Esophagus squamous epithelium (tissue), 5 donors: ENCODE measurements around the gene PNMA6E. TPM values are rescaled to one million over a fixed set of nuclear protein-coding genes. Genes with fewer than 3 reads are reported as not detected.

Source experiments
- DNase-seq: peaks from one replicate; lab custom pipeline; 2025; lab: John Stamatoyannopoulos, UW
- H3K27ac ChIP-seq, 4 donors: fragments of 200-600 bp; sonication (generic); one replicate each; pipeline ENCODE4 v1.5.1; 2016 to 2019; ENCODE audit warnings: mild to moderate bottlenecking in 1 of 4
- H3K27me3 ChIP-seq, 4 donors: fragments of 200-600 bp; sonication (generic); 1 replicate in 3 of 4; 2 replicates in 1 of 4; pipeline versions ENCODE4 v1.5.1 to v1.6.0; 2017 to 2021; ENCODE audit warnings: antibody characterized with exemption in 1 of 4
- H3K36me3 ChIP-seq, 3 donors: fragments of 200-600 bp; sonication (generic); one replicate each; pipeline ENCODE4 v1.5.1; 2016 to 2019
- H3K4me1 ChIP-seq, 3 donors: fragments of 200-600 bp; sonication (generic); one replicate each; pipeline ENCODE4 v1.5.1; 2017 to 2019
- H3K4me3 ChIP-seq, 4 donors: fragments of 200-600 bp; sonication (generic); 1 replicate in 3 of 4; 2 replicates in 1 of 4; pipeline ENCODE4 v1.5.1; 2016 to 2019; ENCODE audit warnings: mild to moderate bottlenecking in 2 of 4, moderate library complexity in 1 of 4
- H3K9me3 ChIP-seq, 3 donors: fragments of 200-600 bp; sonication (generic); one replicate each; pipeline ENCODE4 v1.5.1; 2016 to 2019
- POLR2A ChIP-seq, 4 donors: fragments of 450-650 bp; IDR thresholded peaks; one replicate each; pipeline ENCODE4 v1.6.1; 2017; ENCODE audit warnings: antibody characterized with exemption in 4 of 4, mild to moderate bottlenecking in 4 of 4, moderate library complexity in 3 of 4
- WGBS, 2 donors: methylation state at CpG; one replicate each; pipeline ENCODE4 v1.1.5; 2018; 5-methylcytosine and 5-hydroxymethylcytosine counted together
- intact Hi-C: fragments of 100-400 bp; cut with DNase I; formaldehyde crosslinking; loops from one replicate; pipeline ENCODE4 v1.15.0; 2022
- total RNA-seq, 4 donors: library from RNA; depleted of rRNA; stranded (reverse); fragments of >200 nt; gene quantifications; one replicate each; pipeline ENCODE4 v1.1.0, GENCODE V29; 2016
- TF ChIP-seq, protein P1 (sequence below), 6 experiments: fragments of 450-650 bp in 4 of 6; fragments of 200-600 bp in 2 of 6; sonication (generic) in 2 of 6; IDR thresholded peaks; one replicate each; pipeline ENCODE4 v1.5.1; 2016 to 2019; ENCODE audit warnings: antibody characterized with exemption in 6 of 6, mild to moderate bottlenecking in 4 of 6, moderate library complexity in 4 of 6
- donor health status: DM: yes; HTN: yes; CAD: no.

Gene PNMA6E
- total RNA-seq, 4 donors from 2014 or later: not detected

GRCh38 chrX:153445856-153446635, 44.9 kb upstream of the PNMA6E start, which contains the start of gene TREX2:
Gene TREX2, minus strand, starts transcription at chrX:153446056. Its CDS starts 626 bp downstream, at chrX:153445430.
- no CpG with 5 or more reads among the region's 30 CpGs for WGBS, 2 donors

GRCh38 chrX:153445106-153445855, 44.1 kb upstream of the PNMA6E start:
- TF ChIP-seq, protein P1, sequence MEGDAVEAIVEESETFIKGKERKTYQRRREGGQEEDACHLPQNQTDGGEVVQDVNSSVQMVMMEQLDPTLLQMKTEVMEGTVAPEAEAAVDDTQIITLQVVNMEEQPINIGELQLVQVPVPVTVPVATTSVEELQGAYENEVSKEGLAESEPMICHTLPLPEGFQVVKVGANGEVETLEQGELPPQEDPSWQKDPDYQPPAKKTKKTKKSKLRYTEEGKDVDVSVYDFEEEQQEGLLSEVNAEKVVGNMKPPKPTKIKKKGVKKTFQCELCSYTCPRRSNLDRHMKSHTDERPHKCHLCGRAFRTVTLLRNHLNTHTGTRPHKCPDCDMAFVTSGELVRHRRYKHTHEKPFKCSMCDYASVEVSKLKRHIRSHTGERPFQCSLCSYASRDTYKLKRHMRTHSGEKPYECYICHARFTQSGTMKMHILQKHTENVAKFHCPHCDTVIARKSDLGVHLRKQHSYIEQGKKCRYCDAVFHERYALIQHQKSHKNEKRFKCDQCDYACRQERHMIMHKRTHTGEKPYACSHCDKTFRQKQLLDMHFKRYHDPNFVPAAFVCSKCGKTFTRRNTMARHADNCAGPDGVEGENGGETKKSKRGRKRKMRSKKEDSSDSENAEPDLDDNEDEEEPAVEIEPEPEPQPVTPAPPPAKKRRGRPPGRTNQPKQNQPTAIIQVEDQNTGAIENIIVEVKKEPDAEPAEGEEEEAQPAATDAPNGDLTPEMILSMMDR (IDR thresholded peaks at IDR 0.05): no peak
- TF ChIP-seq POLR2A (IDR thresholded peaks at IDR 0.05): no peak
- Histone ChIP-seq H3K4me1 (peaks cover 0 to 14% (median 0%) of the 10 kb centered on the region in 3 donors), H3K27me3 (no peaks in the 10 kb centered on the region), H3K4me3 (no peak overlapping the region), H3K9me3 (no peaks in the 10 kb centered on the region), H3K27ac (no peak overlapping the region), H3K36me3 (peaks cover 0 to 15% (median 0%) of the 10 kb centered on the region in 3 donors)
- WGBS, 2 donors: 84% methylated on average over 5 of the region's 35 CpGs; no CpG with 5 or more reads in 1 of the 2 donors
- intact Hi-C loops: no loop called here
- no peak for DNase-seq

More at GRCh38 chrX:153445856-153446635, 44.9 kb upstream of the PNMA6E start, which contains the start of gene TREX2:
- Histone ChIP-seq H3K27ac (no peak within 1 kb of the TSS), H3K36me3 (peaks cover 0 to 22% (median 0%) of the 10 kb centered on the region in 3 donors), H3K9me3 (no peaks in the 10 kb centered on the region), H3K4me3 (no peak within 1 kb of the TSS), H3K4me1 (peaks cover 0 to 12% (median 0%) of the 10 kb centered on the region in 3 donors), H3K27me3 (no peaks in the 10 kb centered on the region)
- intact Hi-C loops: no loop called here
- no peak for DNase-seq
- no peak for TF ChIP-seq POLR2A (IDR thresholded peaks at IDR 0.05)
- TF ChIP-seq, protein P1 (IDR thresholded peaks at IDR 0.05): no peak

DNA sequence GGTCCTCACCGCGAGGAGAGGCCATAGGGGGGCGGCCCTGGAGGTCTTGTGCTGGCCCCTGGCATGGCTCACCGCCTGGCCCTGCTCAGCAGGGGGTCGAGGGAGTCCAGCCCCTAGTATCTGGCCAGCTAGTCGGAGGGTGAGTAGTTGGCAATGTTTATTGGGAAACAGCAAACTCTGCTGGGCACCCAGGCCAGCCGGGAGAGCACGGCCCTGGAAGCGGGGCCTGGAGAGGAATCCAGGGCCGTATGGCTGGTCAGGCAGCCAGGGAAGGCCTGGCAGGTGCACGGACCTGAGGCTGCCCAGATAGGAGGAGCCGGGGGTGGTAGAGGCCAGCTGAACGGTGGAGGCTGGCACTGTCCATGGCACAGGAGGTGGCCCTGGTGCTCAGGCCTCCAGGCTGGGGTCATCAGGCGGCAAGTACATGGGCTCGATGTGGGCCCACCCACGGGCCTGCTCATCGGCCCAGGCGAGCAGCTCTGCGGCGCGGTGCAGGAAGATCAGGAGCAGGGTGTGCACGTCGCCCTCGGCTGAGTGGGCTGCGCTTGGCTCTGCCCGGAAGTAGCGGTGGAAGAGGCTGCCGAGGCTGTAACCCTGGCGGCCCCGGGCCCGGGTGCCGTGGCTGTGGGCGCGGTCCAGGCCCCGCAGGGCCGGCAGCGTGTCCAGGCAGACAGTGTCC, 43.3 kb upstream of the PNMA6E start:
- no peak overlapping the region for H3K4me3 ChIP-seq
- DNase-seq: no peak
- H3K27me3 ChIP-seq: peaks cover 0 to 6% (median 0%) of the 10 kb centered on the region in 4 donors
- no peak overlapping the region for H3K27ac ChIP-seq
- no peaks in the 10 kb centered on the region for H3K9me3 ChIP-seq
- H3K36me3 ChIP-seq: peaks cover 0 to 9% (median 0%) of the 10 kb centered on the region in 3 donors
- peaks cover 0 to 14% (median 0%) of the 10 kb centered on the region in 3 donors for H3K4me1 ChIP-seq
- TF ChIP-seq, protein P1 (IDR thresholded peaks at IDR 0.05): no peak
- TF ChIP-seq POLR2A (IDR thresholded peaks at IDR 0.05): no peak
- 87% methylated on average over 6 of the region's 37 CpGs; no CpG with 5 or more reads in 1 of the 2 donors for WGBS, 2 donors
- intact Hi-C loops: no loop called here

DNA sequence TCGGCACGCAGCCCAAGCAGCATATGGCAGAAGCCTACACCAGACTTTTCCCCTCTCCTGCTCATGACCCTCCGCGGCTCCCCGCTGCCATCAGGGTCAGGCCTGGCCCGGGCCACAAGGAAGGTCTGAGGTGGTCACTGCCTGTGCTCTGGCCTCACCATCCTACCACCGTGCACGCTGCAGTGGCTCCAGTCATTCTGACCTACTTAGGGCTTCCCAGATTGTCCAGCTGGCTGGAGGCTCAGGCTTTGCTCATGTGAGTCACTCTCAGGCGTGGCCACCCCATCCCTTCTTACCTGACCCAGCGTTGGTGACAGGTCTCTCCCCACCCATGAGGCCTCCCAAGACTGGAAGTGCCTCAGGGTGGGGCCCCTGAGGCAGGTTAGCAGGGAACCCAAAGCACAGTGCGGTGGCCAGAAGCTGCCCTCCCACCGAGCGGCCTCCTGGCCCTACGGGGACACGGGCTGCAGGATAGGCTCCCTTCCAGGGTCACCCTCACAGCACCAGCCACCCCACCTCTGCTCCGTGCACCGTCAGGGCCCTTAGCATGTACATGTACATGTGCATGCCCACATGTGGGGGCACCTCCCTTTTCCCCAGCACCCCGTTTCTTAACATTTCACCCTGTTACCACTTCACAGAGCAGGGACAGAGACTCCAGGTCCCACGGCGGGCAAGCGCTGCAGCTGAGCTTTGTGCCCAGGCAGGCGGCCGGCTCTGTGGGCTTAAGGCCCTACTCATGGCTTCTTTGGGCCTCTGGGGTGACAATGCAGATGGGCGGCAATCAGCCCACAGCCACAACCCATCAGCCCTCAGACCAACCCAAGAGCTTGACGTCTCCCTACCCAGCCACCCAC, 42.6 kb upstream of the PNMA6E start:
- H3K36me3 ChIP-seq: peaks cover 0 to 5% (median 0%) of the 10 kb centered on the region in 3 donors
- no peaks in the 10 kb centered on the region for H3K9me3 ChIP-seq
- no peak overlapping the region for H3K27ac ChIP-seq
- TF ChIP-seq, protein P1 (IDR thresholded peaks at IDR 0.05): no peak
- TF ChIP-seq POLR2A (IDR thresholded peaks at IDR 0.05): no peak
- no peak for DNase-seq
- no peak overlapping the region for H3K4me3 ChIP-seq
- intact Hi-C loops: no loop called here
- H3K4me1 ChIP-seq: peaks cover 0 to 14% (median 0%) of the 10 kb centered on the region in 3 donors
- 80 to 100% methylated on average over 1 to 9 of the region's 25 CpGs for WGBS, 2 donors
- H3K27me3 ChIP-seq: peaks cover 0 to 9% (median 0%) of the 10 kb centered on the region in 4 donors
